HUDEP-2 (cell line): ENCODE data around the gene TTC16.
"Not testable (repeated sequence)": the region's sequence is repeated elsewhere in the genome, so short reads cannot be mapped to it uniquely, and the experiment has no call there.

Experiments
- DNase-seq, 76 experiments: peaks; one replicate each; lab custom pipeline; 2025; ENCODE audit not compliant: unreplicated experiment in 76 of 76; lab: John Stamatoyannopoulos, UW

The TTC16 gene

GRCh38 chr9:127779136-127779981, 63.5 kb downstream of the TTC16 start:
- DNase-seq, result no peak

- DNase-seq, result no peak
These were observed 64.4 kb downstream of the TTC16 start for GRCh38 chr9:127780126-127780885.

- DNase-seq, result not testable (repeated sequence)
These were observed 65.0 kb downstream of the TTC16 start for GRCh38 chr9:127780909-127781308.
